AG08396 (cell line): ENCODE data around the gene OSBPL7.

Source experiments
- DNase-seq: peaks from one replicate; pipeline ENCODE4 v3.0.0; 2012; ENCODE audit warnings: low spot score, mixed read lengths

The OSBPL7 gene

GRCh38 chr17:47823519-47823918 lies 1.9 kb upstream of the OSBPL7 start:
- no peak for DNase-seq

DNA sequence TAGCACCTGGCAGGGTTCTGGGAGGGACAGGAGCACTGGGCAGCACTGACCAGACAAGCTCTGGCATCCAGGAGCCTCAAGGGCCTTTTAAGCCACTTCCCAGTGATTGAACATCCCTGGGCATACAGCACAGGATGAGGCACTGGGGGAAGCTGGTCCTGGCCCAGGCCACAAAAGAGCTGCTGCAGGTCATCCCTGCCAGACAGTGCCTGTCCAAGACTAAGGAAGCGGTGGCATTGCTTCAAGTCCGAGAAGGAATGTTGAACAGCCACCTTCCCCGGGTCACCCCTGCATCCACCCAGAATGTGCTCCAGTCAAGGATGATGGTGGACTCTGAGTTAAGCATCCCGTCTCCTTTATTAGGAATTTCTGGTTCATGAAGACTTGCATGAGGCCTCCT lies 1.2 kb upstream of the OSBPL7 start:
- no peak for DNase-seq

- no peak for DNase-seq
These were observed 567 bp downstream of the OSBPL7 start for GRCh38 chr17:47821031-47821423.

DNA sequence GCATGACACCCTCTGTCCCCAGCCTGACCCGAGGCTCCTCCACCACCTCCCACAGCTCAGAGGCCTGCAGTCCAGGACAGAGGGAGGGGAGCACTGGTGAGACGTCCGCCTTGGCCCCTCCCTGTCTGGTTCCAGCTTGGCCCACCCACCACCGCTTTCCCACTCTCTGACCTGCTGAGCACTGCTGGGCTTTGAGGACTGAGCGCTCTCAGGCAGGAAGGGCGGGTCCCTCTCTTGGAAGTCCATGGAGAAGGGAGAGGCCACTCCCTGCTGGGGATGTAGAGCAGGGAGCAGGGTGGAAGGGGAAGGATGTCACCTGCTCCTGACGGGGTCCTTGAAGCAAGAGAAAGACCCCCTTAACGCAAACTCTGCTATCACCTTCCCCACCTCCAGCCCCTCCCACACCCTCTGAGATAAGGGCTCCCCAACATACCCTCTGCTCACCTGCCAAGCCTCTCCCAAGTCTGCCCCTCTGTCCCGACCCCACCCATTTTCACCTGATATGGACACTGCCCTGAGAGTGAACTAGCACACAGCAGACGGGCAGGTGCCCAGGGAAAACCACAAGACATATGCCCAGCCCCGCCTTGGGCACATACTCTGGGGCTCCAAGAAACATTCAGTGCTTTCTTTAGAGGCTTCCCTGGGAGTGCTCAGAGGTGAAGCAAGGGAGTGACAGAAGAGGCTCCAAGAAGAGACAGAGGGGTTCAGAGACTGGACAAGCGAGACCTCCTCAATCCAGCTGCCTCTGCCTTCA lies 1.4 kb downstream of the OSBPL7 start:
- DNase-seq = no peak

GRCh38 chr17:47819475-47819874 lies 2.1 kb downstream of the OSBPL7 start:
- DNase-seq = no peak

DNA sequence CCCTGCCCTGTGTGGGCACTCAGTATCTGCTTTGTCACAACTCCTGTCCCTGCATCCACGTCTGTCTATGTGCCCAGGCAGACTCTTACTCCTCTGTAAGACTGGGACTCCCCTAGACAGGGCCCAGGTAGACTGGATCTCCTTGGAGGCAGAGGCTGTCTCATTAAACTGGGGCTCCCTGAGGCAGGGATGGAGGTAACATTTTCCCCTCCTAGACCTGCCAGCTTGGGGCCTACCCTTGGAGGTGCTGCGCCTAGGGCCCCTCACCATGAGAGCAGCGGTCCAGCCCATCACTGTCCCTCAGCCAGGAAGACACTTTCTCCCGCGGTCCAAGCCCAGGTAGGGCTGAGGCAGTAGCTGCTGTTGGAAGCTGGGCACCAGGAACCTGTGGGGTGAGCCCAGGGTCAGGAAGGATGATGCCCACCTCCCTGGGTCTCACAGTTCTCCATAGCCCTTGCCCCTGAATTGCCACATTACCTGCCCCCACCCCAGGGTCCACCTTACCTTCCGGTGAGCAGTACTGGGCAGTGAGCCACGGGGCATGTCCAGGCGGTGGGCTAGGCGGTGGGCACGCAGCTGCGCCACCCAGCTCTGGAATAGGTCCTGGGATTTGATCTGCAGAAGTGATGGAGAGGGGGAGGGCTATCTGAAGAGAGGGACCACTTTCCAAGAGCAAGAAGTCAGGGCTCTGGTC lies 3.4 kb downstream of the OSBPL7 start:
- no peak for DNase-seq

- DNase-seq = no peak
These were observed 4.6 kb downstream of the OSBPL7 start for GRCh38 chr17:47816947-47817346.

GRCh38 chr17:47816111-47816735 lies 5.4 kb downstream of the OSBPL7 start:
- DNase-seq = no peak

DNA sequence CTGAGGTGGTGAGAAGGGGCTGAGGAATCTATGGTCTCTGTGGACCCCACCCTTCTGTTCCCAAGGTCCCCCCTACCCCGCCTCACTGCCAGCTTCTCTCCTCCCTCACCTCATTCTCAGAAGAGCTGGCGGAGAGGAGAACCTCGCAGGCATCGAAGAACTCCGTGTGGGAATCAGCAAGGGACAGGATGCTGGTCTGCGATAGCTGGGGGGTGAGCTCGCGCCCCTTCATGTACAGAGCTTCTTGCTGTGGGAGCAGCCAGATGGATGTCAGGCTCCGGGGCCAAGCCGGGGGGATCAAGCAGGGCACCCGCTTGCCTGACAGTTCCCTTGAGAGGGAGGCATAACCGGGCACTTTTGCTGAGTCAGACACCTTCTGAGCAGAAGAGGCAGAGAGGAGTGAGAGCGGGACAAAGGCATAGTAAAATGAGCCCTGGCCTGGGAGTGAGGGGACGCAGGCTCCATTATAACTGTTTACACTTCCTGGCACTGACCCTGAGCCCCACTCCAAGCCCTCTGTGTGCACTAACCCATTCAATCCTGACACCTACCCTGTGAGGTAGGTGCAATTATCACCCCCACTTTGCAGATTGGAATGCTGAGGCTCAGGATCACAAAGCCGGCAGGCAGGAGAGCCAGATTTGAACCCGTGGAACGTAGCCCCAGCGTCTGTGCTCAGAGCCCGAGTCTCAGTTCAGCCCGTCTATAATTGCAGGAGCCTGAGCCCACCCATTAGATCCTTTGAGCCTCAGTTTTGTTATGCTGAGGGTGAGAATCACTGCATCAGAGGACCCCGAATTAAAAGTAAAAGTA lies 6.3 kb downstream of the OSBPL7 start:
- DNase-seq = no peak

GRCh38 chr17:47813512-47814031 lies 8.0 kb downstream of the OSBPL7 start:
- no peak for DNase-seq

DNA sequence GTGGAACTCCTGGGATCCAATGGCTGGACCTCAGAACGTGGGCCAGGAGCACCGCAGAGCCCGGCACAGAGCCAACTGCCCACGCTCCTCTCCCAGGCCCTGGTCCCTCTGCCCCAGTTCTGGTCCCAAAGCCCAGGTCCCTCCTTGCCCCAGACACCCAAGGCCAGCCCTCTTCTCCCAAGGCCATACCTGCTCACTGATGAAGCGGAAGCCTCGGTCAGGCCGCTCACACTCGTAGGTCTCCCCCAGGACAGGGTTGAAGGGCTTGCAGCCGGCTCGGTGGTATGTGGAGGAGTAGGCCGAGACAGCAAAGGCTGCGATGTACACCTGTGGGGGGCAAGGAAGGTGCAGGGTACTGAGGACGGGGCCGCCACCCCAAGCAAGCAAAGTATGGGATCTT lies 8.5 kb downstream of the OSBPL7 start:
- no peak for DNase-seq

GRCh38 chr17:47812146-47812920 lies 9.3 kb downstream of the OSBPL7 start:
- no peak for DNase-seq

DNA sequence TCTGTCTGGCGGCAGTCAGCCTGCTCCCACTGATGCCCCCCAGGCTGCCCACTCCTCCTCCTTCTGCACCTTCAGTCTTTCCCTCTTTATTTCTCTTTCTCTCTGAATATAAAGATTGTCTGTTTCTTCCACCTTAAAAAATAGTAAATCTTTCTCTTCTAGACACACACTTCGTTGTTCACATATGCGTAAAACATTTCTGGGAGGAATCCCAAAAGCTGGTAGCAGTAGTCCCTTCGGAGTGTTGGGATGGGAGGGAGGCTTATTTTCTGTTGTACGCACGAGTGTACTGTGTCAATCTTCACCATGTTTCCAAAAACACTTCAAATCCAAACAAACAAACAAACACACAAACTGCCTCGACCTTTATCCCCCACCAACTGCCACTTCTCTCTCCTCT lies 9.9 kb downstream of the OSBPL7 start:
- DNase-seq = no peak

DNA sequence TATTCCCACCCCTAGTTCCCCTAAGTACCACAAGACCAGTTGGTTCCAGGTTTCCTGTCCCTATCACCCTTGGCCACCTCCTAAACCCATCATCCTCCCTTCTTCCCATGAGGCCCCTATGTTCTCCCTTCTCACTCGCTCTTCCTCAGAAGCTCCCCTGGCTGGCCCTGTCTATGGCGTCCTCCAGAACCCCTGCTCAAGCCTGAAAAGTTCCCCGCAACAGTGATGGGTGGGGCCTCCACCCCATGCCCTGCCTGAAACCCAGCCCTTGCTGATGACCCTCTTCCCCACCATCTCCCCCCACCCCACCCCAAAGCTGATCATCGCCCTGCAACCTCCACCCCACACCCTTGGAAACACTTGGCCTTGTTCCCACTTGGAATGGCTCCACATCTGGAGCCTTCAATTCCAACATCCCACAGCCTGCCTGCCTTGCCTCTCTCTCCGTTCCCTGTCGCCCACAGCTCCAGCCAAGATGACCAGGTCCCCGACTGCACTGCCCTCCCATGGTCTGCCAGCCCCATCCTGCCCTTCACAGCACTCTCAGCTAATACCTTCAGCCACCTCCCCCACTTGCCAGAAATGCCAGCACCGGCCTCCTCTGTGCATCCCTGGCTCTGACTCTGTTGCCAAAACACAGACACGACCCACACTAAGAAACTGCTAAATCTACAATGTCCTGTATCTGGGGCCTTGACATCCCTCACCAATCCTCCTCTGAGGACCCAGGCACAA lies 10.5 kb downstream of the OSBPL7 start:
- DNase-seq = no peak

DNA sequence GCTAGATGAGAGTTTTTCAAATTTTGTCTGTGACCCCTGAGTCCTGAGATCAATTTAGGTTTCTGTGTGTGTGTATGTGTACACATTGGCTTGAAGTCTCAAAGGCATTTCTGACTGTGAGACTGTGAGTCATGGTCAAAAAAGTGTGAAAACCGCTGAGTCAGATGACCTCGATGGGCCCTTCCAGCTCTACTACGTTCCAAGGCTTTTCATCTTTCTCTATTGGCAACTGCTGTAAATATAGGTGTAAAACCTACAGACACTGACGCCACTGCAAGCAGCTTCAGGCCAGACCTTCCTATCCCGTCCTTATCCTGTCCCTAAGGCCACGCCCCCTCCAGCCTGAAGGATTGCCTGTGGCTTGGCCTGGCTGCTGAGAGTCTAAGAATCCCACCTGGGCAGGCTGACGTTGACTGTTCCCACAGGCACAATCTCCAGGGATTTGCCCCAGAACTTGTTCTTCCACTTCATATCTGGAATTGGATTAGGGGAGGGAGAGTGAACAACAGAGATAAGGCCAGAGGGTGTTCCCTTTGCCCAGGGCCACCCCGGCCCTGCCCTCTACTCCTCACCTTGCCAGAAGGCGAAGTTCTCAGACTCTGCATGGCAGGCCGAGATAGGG lies 11.3 kb downstream of the OSBPL7 start:
- peak; percentile 90 for DNase-seq

DNA sequence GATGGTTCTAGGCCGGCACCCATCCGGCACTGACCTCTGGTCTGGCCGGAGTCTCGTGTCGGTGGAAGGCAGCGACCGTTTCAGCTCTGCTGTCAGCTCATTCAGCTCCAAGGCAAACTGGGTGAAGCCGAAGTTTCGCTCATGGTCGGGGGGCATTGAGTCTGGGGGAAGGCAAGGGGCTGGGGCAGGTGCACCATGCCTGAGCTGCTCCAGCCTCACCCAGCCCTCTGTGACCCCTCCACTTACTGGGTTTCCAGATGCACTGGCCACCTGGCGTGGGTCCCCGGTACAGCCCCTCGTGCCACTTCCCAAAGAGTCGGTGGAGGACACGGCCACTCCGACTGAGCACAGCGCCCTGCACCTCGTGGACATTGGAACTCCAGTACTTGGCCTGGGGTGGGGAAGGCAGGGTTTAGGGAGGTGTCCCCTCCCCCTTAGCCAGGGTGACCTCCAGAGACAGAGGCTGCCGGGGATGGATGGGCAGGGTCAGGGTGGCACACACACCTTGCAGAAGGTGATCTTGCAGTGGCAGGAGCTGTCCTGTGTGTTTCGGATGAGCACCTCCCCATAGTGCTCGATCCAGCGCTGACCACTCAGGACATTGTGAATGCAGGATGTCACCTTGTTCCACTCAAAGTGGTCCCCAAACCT lies 12.6 kb downstream of the OSBPL7 start:
- no peak for DNase-seq

GRCh38 chr17:47808036-47808829 lies 13.4 kb downstream of the OSBPL7 start:
- no peak for DNase-seq

DNA sequence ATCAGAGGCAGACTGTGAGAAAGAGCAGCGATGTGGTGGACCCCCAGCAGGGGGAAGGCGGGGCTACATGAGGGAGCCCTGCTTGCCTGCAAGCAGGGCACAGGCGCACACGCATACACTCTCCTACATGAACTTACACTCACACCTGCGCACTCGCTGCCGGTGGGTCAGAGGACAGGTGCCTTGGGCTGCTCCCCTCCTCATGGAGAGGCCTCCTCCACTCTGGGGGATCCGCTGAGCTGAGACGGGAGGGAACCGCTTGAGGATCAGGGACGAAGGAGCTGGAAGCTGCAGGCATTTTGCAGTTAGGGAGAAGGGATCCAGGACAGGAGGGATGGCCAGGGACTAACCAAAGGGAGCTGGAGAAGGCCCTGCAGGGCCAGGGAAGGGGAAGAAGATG lies 14.2 kb downstream of the OSBPL7 start:
- no peak for DNase-seq

DNA sequence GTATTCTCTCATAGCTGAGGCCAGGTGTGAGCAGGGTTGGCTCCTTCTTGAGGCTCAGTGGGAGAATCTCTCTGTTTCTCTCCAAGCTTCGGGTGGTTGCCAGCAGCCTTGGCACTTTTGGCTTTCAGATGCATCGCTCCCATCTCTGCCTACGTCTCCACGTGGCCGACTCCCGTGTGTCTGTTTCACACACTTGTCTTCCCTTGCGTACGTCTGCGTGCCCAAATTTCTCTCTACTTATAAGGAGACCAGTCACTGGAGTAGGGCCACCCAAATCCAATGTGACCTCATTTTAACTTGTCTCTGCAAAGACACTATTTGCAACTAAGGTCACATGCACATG lies 14.7 kb downstream of the OSBPL7 start:
- DNase-seq = no peak
